ENCODE results near the gene ANKRD24.
"Not testable (repeated sequence)": the region's sequence is repeated elsewhere in the genome, so short reads cannot be mapped to it uniquely, and the experiment has no call there.

ANKRD24 gene

DNA sequence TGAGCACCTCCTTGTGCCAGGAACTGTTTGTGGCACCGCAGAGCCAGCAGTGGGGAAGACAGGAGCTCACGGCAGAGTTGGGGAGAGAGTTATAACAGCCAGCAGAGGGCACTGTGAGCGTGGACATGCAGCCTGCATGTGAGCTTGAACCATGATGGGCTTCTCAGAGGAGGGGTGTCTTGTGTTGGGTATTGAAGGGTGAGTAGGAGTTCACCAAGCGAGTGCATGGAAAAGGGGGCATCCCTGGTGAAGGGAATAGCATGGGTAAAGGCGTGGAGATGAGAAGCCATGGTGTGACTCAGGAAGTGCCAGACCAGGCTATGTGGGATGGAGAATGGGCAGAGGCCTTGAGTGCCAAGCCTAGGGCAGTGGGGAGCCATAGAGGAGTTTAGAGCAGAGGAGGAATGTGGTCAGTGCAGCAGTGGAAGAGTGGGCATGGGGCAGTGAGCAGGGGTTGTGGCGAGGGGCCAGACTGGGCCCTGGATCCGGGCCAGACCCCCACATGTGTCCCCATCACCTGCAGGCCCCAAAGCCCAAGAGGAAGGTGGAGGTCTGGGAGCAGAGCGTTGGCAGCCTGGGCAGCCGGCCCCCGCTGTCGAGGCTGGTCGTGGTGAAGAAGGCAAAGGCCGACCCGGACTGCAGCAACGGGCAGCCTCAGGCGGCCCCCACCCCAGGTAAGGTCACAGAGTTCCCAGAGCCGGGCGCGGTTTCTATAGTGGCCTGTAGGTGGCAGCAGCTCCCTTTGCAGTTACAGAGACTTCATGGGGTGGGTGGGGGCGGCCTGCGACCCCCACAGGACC is 84.8 kb downstream of the ANKRD24 start:
- Histone ChIP-seq H3K27ac (no peak overlapping the region), H3K4me3 (no peak overlapping the region)
- DNase-seq (ENCODE audit: low spot score), result no peak
- TF ChIP-seq, protein P1, sequence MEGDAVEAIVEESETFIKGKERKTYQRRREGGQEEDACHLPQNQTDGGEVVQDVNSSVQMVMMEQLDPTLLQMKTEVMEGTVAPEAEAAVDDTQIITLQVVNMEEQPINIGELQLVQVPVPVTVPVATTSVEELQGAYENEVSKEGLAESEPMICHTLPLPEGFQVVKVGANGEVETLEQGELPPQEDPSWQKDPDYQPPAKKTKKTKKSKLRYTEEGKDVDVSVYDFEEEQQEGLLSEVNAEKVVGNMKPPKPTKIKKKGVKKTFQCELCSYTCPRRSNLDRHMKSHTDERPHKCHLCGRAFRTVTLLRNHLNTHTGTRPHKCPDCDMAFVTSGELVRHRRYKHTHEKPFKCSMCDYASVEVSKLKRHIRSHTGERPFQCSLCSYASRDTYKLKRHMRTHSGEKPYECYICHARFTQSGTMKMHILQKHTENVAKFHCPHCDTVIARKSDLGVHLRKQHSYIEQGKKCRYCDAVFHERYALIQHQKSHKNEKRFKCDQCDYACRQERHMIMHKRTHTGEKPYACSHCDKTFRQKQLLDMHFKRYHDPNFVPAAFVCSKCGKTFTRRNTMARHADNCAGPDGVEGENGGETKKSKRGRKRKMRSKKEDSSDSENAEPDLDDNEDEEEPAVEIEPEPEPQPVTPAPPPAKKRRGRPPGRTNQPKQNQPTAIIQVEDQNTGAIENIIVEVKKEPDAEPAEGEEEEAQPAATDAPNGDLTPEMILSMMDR (IDR thresholded peaks at IDR 0.05), result peak; percentile 80

DNA sequence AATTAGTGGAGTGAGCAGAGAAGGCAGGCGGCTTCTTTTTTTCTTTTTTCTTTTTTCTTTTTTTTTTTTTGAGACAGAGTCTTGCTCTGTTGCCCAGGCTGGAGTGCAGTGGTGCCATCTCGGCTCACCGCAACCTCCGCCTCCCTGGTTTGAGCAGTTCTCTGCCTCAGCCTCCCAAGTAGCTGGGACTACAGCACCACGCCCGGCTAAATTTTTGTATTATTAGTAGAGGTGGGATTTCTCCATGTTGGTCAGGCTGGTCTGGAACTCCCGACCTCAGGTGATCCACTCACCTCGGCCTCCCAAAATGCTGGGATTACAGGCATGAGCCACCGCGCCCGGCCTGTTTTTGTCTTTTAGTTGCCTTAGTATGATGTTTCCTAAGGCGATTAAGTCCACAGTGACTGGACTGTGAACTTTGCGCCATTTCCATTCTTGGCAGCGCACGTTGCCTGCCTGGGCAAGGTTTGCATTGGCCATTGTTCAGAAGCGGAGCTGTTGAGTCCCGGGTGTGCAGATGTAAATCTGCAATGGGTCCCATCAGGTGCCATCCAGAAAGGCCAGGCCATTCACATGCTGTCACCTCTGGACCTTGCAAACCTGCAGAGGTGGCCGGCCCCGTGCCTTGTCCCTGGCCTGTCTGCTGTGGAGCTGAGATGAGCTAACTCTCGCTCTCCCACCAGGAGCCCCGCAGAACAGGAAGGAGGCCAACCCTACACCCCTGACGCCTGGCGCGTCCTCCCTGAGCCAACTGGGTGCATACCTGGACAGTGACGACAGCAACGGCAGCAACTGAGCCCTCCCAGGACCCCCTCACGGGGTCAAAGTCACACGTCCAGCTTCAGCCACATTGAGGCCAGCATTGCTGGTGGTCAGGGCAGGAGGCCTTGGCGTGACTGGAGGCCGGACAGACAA is 85.7 kb downstream of the ANKRD24 start:
- Histone ChIP-seq H3K27ac (no peak overlapping the region), H3K4me3 (no peak overlapping the region)
- TF ChIP-seq, protein P1 (IDR thresholded peaks at IDR 0.05), result no peak
- DNase-seq (ENCODE audit: low spot score), result no peak

DNA sequence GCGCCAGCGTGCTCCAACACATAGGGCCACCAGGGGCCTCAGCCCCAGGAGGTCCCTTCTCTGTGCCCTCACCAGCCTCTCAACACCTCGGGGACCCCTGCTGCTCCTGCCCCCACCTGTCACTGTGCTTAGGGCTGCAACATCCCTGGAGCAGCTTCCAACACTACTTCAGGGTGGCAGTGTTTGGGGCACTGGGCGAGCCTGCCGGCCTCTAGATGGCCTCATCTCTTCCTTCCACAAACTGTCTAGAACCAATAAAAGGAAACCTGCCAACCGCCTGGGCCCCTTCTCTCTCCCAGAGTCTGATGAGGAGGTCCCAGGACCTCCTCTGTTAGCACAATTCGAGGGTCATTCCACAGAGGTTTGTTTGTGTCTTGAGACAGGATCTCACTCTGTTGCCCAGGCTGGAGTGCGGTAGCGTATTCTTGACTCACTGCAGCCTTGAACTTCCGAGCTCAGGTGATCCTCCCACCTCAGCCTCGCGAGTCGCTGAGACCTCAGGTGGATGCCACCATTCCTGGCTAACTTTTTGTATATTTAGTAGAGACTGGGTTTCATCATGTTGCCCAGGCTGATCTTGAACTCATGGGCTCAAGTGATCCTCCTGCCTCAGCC is 86.4 kb downstream of the ANKRD24 start:
- TF ChIP-seq, protein P1 (IDR thresholded peaks at IDR 0.05), result no peak
- Histone ChIP-seq H3K4me3 (no peak overlapping the region), H3K27ac (no peak overlapping the region)
- DNase-seq (ENCODE audit: low spot score), result no peak

DNA sequence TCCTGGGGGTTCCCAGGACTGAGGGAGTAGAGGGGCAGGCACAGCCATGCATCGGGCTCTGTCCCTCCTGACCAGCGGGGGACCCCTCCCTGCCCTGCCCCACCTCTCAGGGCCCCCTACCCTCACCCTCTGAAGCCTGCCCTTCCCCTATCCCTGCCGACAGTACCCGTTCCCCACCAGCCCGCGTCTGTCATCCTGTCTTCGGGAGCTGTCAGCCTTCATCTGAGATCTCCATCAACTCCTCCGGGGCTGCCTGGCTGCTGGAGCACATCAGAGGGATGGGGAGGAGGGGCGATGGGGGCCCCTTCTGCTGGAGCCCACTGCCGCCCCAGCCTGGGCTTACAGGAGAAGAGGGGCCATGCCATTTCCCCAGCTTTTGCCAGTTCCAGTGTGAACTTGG is 90.4 kb downstream of the ANKRD24 start:
- TF ChIP-seq, protein P1 (IDR thresholded peaks at IDR 0.05), result no peak
- Histone ChIP-seq H3K4me3 (no peak overlapping the region), H3K27ac (no peak overlapping the region)
- no peak for DNase-seq (ENCODE audit: low spot score)

DNA sequence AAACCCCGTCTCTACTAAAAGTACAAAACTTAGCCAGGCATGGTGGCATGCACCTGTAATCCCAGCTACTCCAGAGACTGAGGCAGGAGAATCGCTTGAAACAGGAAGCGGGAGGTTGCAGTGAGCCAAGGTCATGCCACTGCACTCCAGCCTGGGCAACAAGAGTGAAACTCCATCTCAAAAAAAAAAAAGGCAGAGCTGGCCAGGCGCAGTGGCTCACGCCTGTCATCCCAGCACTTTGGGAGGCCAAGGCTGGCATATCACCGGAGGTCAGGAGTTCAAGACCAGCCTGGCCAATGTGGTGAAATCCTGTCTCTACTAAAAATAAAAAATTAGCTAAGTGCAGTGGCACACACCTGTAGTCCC is 91.8 kb downstream of the ANKRD24 start:
- H3K27ac ChIP-seq; DNase-seq (ENCODE audit: low spot score); H3K4me3 ChIP-seq: not testable (repeated sequence)

Measured in coronary artery (tissue), 2 donors.